NT2/D1 (cell line): Measurements from ENCODE around the gene NPY4R.
"Not testable (repeated sequence)": the region's sequence is repeated elsewhere in the genome, so short reads cannot be mapped to it uniquely, and the experiment has no call there.

ENCODE experiments used
- DNase-seq: peaks from one replicate; pipeline ENCODE4 v3.0.0-alpha.2; 2011; ENCODE audit warnings: low read depth, low spot score
- H3K27me3 ChIP-seq: 2 replicates; pipeline ENCODE4 v1.6.0; 2011; ENCODE audit warnings: mild to moderate bottlenecking; ENCODE audit not compliant: insufficient read length, insufficient read depth
- H3K36me3 ChIP-seq: 2 replicates; pipeline ENCODE4 v1.6.1; 2011; ENCODE audit warnings: mild to moderate bottlenecking, low read length, mixed read lengths; ENCODE audit not compliant: insufficient read depth, insufficient read length
- H3K4me1 ChIP-seq: 2 replicates; pipeline ENCODE4 v1.5.1; 2011; ENCODE audit not compliant: insufficient read depth, insufficient read length
- H3K4me3 ChIP-seq: 2 replicates; pipeline ENCODE4 v1.5.1; 2011; ENCODE audit warnings: low read depth; ENCODE audit not compliant: insufficient read length
- H3K9ac ChIP-seq: 2 replicates; pipeline ENCODE4 v1.6.0; 2011; ENCODE audit warnings: low read depth; ENCODE audit not compliant: insufficient read length
- H3K9me3 ChIP-seq: 2 replicates; pipeline ENCODE4 v1.5.1; 2011; ENCODE audit warnings: mild to moderate bottlenecking, low read length; ENCODE audit not compliant: insufficient read depth
- SUZ12 ChIP-seq: IDR thresholded peaks from 2 replicates; pipeline ENCODE4 v1.6.1; 2011; ENCODE audit not compliant: insufficient read length, insufficient read depth; ENCODE audit errors: extremely low read depth
- YY1 ChIP-seq: IDR thresholded peaks from 2 replicates; pipeline ENCODE4 v1.6.1; 2011; ENCODE audit not compliant: insufficient read length, insufficient read depth
- ZNF274 ChIP-seq: IDR thresholded peaks from 2 replicates; pipeline ENCODE4 v1.6.1; 2011; ENCODE audit warnings: mild to moderate bottlenecking, low read depth, low read length

NPY4R gene, protein sequence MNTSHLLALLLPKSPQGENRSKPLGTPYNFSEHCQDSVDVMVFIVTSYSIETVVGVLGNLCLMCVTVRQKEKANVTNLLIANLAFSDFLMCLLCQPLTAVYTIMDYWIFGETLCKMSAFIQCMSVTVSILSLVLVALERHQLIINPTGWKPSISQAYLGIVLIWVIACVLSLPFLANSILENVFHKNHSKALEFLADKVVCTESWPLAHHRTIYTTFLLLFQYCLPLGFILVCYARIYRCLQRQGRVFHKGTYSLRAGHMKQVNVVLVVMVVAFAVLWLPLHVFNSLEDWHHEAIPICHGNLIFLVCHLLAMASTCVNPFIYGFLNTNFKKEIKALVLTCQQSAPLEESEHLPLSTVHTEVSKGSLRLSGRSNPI

DNA sequence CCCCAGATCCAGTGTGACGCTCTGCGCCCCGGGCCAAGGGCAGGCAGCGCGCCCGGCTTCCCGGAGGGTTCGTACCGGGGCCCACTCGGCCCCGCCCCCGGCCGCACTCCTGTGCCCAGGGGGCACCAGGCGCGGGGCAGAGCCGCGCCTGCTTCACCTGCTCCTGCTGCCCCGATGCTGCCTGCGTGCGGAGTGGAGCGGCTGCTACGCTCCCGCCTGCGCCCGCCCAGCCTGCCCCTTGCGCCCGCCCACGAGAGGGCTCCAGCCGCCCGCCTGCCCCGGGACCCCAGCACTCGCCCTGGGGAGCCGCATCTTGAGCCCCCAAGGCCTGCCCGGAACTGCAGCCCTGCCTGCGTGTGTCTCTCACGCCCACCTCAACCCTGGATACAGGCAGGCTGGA is at the start of gene NPY4R:
NPY4R (minus strand) TSS at position 194 of the 400 bp plus-strand sequence. CDS start 3,323 bp downstream, outside the sequence.
- not testable (repeated sequence) for H3K36me3 ChIP-seq, H3K9me3 ChIP-seq, H3K4me1 ChIP-seq, H3K9ac ChIP-seq, DNase-seq, H3K27me3 ChIP-seq, H3K4me3 ChIP-seq

DNA sequence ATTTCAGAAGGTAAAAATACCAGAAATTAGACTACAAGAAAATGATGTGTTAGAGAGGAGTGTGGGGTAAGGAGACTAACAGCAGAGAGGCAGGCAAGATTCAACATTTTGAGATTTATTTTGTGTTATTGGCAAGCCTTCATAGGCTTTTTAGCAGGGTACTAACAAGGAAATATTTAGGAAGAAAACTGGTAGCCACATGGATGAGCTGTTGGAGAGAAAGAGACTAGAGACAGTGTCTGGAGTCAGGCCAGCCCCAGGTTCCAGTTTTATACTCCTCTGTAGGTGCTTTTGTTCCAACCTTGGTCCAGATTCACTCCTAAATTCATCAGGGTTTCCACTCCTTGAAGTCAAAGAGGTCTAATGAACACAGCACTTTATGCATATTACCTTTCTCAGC is 49.6 kb upstream of the NPY4R start:
- TF ChIP-seq YY1, result no peak
- TF ChIP-seq SUZ12, result no peak
- TF ChIP-seq ZNF274, result no peak
- no peaks in the 10 kb centered on the region for H3K4me1 ChIP-seq
- H3K27me3 ChIP-seq, result no peaks in the 10 kb centered on the region

DNA sequence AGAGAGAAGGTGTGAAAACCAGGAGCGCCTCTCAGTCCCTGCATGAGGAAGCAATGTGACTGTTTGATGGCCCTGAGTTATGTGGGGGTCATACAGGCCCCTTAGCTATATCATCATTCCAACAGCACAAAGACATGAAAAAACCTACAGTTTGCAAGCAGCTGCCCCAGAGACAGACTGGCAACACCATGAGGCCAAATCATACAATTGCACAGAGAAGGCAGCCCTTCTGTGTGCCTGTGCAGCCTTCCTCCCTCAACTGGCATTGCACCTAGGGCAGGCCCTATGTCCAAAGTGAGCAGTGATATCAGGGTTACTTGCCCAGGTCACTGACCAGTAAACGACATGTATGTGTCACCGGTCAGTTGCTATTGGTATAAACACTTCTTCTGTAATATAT is 49.1 kb upstream of the NPY4R start:
- Histone ChIP-seq H3K27me3 (no peaks in the 10 kb centered on the region), H3K9ac (no peak overlapping the region), H3K9me3 (no peaks in the 10 kb centered on the region), H3K4me3 (no peak overlapping the region), H3K36me3 (no peaks in the 10 kb centered on the region), H3K4me1 (no peaks in the 10 kb centered on the region)
- no peak for TF ChIP-seq YY1
- no peak for DNase-seq

More for the DNA sequence above, 49.6 kb upstream of the NPY4R start:
- no peak overlapping the region for H3K4me3 ChIP-seq
- H3K36me3 ChIP-seq, result no peaks in the 10 kb centered on the region
- H3K9me3 ChIP-seq, result no peaks in the 10 kb centered on the region
- DNase-seq, result no peak
- H3K9ac ChIP-seq, result no peak overlapping the region

DNA sequence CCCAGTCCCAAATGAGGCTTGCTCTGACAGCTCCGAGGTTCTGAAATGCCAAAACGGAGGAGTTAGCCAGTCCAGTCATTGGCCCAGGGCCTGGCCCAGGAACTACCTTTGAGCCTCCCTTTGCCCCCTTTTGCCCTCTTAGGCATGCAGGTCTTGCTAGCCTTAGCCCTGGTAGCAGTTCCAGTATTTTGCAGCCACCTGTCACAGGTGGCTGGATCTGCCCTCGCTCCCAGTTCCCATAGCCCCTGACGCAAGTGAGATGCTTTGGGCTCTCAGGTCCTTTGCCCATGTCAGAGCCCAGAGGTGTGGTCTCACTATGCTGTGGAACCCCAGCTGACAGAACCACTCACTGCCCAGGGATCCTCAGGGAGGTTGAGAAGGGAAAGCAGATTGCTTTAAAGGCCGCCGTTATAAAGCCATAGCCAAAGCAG is 48.7 kb upstream of the NPY4R start:
- Histone ChIP-seq H3K36me3 (no peaks in the 10 kb centered on the region), H3K9me3 (no peaks in the 10 kb centered on the region), H3K4me1 (no peaks in the 10 kb centered on the region), H3K9ac (no peak overlapping the region), H3K4me3 (no peak overlapping the region), H3K27me3 (no peaks in the 10 kb centered on the region)
- TF ChIP-seq YY1 (no peak), ZNF274 (no peak), SUZ12 (no peak)
- no peak for DNase-seq

DNA sequence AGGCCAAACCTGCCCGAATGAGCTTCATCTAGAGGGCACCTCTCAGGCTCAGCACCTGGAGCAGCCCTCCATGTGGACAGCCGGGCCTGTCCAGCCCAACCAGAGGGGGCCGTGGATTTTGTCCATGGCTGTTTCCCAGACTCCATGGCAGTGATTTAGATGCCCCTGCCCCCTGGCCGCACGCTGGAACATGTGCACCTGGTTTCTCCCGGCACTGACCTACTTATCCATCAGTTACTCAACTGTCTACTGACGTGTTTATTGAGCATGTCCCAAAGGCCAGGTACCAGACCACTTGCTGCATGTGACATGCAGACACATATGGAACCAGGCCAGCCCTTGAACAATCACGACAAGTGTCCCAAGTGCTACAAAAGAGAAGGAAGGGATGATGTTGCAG is 47.6 kb upstream of the NPY4R start:
- not testable (repeated sequence) for H3K9me3 ChIP-seq, H3K9ac ChIP-seq, DNase-seq, H3K27me3 ChIP-seq, H3K4me3 ChIP-seq, H3K4me1 ChIP-seq, H3K36me3 ChIP-seq

DNA sequence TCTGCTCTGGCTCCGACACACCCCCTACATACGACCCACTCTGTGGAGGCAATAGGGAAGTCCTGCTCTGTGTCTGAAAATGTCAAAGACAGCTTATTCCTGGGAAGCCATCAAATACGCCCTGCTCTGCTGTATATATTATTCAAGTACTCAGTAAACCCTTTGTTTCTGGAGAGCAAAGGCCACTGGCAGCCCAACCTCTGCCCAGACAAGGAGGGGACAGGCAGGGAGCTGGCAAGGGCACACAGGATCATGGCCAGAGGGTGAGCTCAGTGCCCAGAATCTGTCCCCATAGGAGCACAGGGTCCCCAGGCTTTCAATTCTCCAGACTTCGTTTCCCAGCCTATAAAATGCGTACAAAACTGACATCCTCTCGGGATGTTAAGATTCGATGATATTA is 47.0 kb upstream of the NPY4R start:
- DNase-seq, H3K9ac ChIP-seq, H3K27me3 ChIP-seq, H3K4me3 ChIP-seq, H3K4me1 ChIP-seq, H3K36me3 ChIP-seq, H3K9me3 ChIP-seq: not testable (repeated sequence)

DNA sequence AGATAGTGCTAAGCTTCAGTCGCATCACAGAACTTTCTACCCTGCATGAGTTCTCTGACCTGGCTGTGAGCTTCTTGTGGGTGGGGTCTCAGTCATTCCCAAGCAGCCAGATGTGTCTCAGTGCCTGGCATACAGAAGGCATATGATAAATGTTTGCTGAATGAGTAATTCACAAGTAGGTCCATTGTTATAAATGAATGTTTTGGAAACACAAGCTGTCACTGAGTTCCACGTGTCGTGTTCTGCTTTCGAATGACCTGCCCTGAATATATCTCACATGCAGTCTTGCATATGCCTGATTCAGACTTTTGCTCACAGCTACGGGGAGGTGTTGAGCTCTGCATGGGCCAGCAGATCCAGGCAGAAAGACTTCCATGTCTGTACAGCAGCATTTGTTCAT is 46.2 kb upstream of the NPY4R start:
- not testable (repeated sequence) for H3K4me3 ChIP-seq, H3K9ac ChIP-seq, H3K27me3 ChIP-seq, H3K9me3 ChIP-seq, H3K4me1 ChIP-seq, DNase-seq, H3K36me3 ChIP-seq

DNA sequence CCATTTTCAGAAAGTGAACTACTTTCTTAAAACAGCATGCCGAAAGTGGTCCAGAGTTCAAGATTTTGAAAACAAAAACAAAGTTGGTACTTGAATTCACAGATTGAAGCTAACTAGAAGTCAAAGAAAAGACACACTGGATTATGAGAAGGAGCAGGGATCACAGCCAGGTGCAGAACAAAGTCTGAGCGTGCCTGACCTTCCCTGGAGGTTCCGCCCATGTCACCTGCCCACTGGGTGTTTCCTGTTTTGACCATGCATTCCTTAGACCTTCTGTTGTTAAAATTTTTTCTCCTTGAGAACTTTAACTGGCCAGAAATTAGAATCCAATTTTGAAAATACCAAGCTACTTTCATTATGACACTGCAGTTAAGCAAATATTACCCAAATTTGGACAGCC is 34.2 kb upstream of the NPY4R start:
- DNase-seq, H3K4me1 ChIP-seq, H3K9ac ChIP-seq, H3K9me3 ChIP-seq, H3K36me3 ChIP-seq, H3K27me3 ChIP-seq, H3K4me3 ChIP-seq: not testable (repeated sequence)

DNA sequence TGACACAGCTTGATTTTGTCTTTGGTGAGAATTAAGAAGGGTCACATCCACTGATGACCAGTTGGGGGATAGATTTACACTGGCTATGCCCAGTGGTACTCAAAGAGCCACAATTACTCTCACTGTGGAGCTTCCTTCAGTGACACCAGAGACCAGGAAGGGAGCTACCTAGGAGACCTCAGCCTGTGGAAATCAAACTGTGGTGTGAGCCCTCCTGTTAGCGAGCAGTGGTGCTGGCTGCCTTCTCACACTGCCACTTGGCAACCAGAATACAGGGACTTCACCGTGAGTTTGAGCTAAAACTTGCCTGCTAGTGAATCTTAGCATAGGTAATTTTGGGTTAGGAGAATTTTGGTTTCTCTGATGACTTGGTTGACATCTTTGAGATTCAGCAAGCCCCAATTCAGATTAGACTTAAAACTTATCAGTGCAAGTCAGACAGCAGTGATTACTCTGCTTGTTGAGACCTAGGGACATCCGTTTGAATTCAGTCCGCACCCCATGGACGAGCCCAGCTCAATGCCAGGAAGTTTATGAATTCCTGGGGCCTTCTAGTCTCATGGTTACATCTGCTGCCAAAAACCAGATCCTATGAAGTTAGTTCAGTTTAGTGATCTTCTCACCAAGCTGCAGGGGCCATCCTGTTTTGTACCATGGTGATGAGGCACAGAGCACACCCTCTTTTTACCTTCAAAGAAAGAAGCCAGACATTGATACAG is 33.4 kb upstream of the NPY4R start:
- not testable (repeated sequence) for H3K4me1 ChIP-seq, H3K9ac ChIP-seq, H3K36me3 ChIP-seq, DNase-seq, H3K9me3 ChIP-seq, H3K4me3 ChIP-seq, H3K27me3 ChIP-seq

DNA sequence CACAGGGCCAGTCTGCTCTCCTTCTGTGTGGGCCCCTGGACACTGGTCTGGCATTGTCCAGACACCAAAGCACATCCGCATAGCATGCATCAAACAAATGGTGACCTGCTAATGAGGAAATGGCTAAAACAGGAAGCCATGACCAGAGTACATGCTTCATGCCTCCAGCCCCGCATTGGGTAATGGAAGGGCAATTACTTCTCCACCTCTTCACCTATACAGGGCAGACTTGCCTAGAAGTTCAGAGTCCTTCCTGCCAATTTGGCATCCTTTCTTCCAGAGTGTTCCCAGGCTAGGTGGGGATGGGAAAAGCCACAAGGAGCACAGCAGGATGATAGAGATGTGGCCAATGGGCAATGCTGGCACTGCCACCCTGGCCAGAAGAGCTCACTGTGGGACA is 32.1 kb upstream of the NPY4R start:
- not testable (repeated sequence) for H3K4me3 ChIP-seq, H3K9ac ChIP-seq, H3K36me3 ChIP-seq, H3K9me3 ChIP-seq, H3K4me1 ChIP-seq, H3K27me3 ChIP-seq, DNase-seq

DNA sequence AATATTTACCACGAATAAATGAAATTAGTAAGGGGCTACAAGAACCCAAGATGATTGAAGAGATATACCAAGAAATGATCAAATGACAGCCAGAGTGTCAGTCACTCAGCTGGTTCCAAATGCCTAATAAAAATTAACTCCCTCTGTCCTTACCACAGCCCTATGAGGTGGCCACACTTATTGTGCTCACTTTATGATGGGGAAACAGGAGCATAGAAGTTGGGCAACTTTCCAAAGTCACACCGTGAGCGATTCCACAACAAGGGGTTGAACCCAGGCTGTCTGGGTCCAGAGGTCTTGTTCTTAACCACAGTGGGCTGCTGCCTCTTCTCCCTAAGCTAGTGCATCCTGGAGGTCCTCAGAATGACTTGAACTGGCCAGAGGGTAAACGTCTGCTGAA is 31.6 kb upstream of the NPY4R start:
- DNase-seq, H3K9ac ChIP-seq, H3K9me3 ChIP-seq, H3K4me3 ChIP-seq, H3K4me1 ChIP-seq, H3K27me3 ChIP-seq, H3K36me3 ChIP-seq: not testable (repeated sequence)
